Neutrophil (primary cell): ENCODE measurements around the gene ZNF397.

Source experiments
- H3K27ac ChIP-seq: fragments of 200-600 bp; sonication (generic); 2 replicates; pipeline ENCODE4 v1.5.1; 2016; ENCODE audit warnings: mild to moderate bottlenecking, moderate library complexity
- H3K27me3 ChIP-seq: fragments of 200-600 bp; sonication (generic); 2 replicates; pipeline ENCODE4 v1.6.0; 2016; ENCODE audit warnings: mild to moderate bottlenecking
- H3K36me3 ChIP-seq: fragments of 200-600 bp; sonication (generic); 2 replicates; pipeline ENCODE4 v1.5.1; 2017
- H3K4me1 ChIP-seq, 2 experiments: fragments of 200-600 bp in 1 of 2; sonication (generic) in 1 of 2; 1 replicate in 1 of 2; 2 replicates in 1 of 2; pipeline versions ENCODE4 v1.5.1 to v1.6.1; 2013 to 2016; ENCODE audit warnings: low read depth in 1 of 2, low read length in 1 of 2, mild to moderate bottlenecking in 1 of 2, moderate library complexity in 1 of 2; ENCODE audit not compliant: control insufficient read depth in 1 of 2, insufficient read depth in 1 of 2
- H3K4me3 ChIP-seq, 2 experiments: fragments of 200-600 bp in 1 of 2; sonication (generic) in 1 of 2; 1 replicate in 1 of 2; 2 replicates in 1 of 2; pipeline ENCODE4 v1.5.1; 2013 to 2016; ENCODE audit warnings: low read depth in 1 of 2, low read length in 1 of 2, mild to moderate bottlenecking in 1 of 2, moderate library complexity in 1 of 2
- H3K9me3 ChIP-seq: fragments of 200-600 bp; sonication (generic); 2 replicates; pipeline ENCODE4 v1.5.1; 2016
- CTCF ChIP-seq: fragments of 200-600 bp; sonication (generic); IDR thresholded peaks from 2 replicates; pipeline ENCODE4 v1.5.1; 2016; ENCODE audit warnings: antibody characterized with exemption

Gene ZNF397

GRCh38 chr18:35220424-35220823 is 20.4 kb upstream of the ZNF397 start:
- TF ChIP-seq CTCF = no peak
- H3K36me3 ChIP-seq = no peaks in the 10 kb centered on the region
- H3K4me1 ChIP-seq = no peaks in the 10 kb centered on the region
- H3K9me3 ChIP-seq = no peaks in the 10 kb centered on the region
- no peaks in the 10 kb centered on the region for H3K27me3 ChIP-seq
- H3K4me3 ChIP-seq = no peak overlapping the region
- H3K27ac ChIP-seq = no peak overlapping the region

- Histone ChIP-seq H3K4me3 (no peak overlapping the region), H3K4me1 (no peaks in the 10 kb centered on the region), H3K27ac (no peak overlapping the region), H3K9me3 (no peaks in the 10 kb centered on the region), H3K27me3 (no peaks in the 10 kb centered on the region), H3K36me3 (no peaks in the 10 kb centered on the region)
- no peak for TF ChIP-seq CTCF
Measured at GRCh38 chr18:35223797-35224196, 17.0 kb upstream of the ZNF397 start.

- no peaks in the 10 kb centered on the region for H3K36me3 ChIP-seq
- H3K4me1 ChIP-seq = peaks cover 3 to 4% of the 10 kb centered on the region in 2 experiments
- TF ChIP-seq CTCF = no peak
- no peak overlapping the region for H3K27ac ChIP-seq
- no peaks in the 10 kb centered on the region for H3K27me3 ChIP-seq
- H3K4me3 ChIP-seq = no peak overlapping the region
- H3K9me3 ChIP-seq = no peaks in the 10 kb centered on the region
Measured at GRCh38 chr18:35227254-35227653, 13.6 kb upstream of the ZNF397 start.

DNA sequence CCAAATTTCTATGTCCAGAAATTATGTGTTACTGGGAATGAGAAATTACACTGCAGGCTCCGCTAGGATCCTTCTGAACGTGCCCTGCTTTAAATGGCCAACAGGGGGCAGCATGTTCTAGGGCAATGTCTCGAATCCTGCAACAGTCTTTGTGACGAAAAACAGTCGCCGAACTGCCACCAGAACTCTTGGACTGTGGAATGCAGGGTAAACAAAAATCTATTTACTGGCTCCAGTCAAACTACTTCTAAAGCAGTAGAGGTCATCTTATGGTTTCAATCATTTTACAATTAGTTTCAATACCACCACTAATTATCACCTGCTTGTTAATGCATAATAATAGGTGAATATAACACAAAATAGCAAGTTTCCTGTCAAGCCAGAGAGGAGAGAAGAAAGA is 9.8 kb upstream of the ZNF397 start:
- peak; percentile 92 for TF ChIP-seq CTCF
- Histone ChIP-seq H3K4me1 (peaks cover 3 to 4% of the 10 kb centered on the region in 2 experiments), H3K27ac (no peak overlapping the region), H3K9me3 (no peaks in the 10 kb centered on the region), H3K27me3 (no peaks in the 10 kb centered on the region), H3K4me3 (no peak overlapping the region), H3K36me3 (no peaks in the 10 kb centered on the region)

- Histone ChIP-seq H3K4me3 (no peak overlapping the region), H3K4me1 (peaks cover 10 to 11% of the 10 kb centered on the region in 2 experiments), H3K27me3 (no peaks in the 10 kb centered on the region), H3K27ac (no peak overlapping the region), H3K36me3 (no peaks in the 10 kb centered on the region), H3K9me3 (no peaks in the 10 kb centered on the region)
- TF ChIP-seq CTCF = no peak
Measured at GRCh38 chr18:35236571-35237363, 4.1 kb upstream of the ZNF397 start.
